ENCODE results near the gene PDE4C.
A peak's percentile ranks its signal among the peaks of the same experiment; 100 is the strongest.

PDE4C gene

DNA sequence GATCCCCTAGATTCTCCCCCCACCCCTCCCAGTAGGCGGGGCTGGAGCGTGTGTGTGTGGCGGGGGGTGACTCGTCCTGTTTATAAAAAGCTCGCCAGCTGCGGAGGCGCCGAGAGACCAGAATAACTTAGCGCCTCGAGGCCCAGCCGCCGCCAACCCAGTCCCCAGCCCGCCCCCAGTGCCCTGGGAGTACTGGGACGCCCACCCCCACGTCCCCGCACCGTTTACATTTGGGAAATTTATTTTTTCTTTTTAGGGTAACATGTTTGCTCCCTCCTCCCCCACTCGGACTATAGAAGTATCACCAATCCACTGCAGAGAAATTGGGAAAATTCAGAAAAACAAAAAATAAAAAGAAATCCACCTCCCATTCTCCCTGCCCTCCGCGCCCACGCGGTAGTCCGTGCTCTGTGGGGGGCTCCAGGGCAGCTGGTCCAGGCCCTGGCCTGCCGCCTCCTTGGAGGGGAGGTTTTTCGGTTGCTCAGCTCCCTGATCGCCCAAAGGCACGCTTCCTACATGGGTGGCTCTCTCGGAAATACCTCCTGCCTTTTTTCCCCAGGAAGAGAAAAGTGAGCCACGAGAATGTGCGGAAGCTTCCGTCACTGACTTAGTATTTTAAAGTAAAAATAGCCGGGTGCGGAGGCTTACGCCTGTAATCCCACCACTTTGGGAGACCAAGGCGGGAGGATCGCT is 20.9 kb downstream of the PDE4C start:
- Mint-ChIP-seq H3K27ac (peak overlapping the region; percentile 94), H3K4me3 (peak overlapping the region; percentile 96), H3K4me1 (peaks cover 23% of the 10 kb centered on the region), H3K9me3 (no peaks in the 10 kb centered on the region), H3K27me3 (peaks cover 40% of the 10 kb centered on the region), H3K36me3 (peaks cover under 1% of the 10 kb centered on the region)
- DNase-seq = peak; percentile 78
- CTCF ChIA-PET = interaction anchor here (1.0 to 8.6 kb wide), 7 partner anchors 14 to 142 kb away, joined by 3 to 134 read pairs (median 5); a partner anchor contains a TSS

DNA sequence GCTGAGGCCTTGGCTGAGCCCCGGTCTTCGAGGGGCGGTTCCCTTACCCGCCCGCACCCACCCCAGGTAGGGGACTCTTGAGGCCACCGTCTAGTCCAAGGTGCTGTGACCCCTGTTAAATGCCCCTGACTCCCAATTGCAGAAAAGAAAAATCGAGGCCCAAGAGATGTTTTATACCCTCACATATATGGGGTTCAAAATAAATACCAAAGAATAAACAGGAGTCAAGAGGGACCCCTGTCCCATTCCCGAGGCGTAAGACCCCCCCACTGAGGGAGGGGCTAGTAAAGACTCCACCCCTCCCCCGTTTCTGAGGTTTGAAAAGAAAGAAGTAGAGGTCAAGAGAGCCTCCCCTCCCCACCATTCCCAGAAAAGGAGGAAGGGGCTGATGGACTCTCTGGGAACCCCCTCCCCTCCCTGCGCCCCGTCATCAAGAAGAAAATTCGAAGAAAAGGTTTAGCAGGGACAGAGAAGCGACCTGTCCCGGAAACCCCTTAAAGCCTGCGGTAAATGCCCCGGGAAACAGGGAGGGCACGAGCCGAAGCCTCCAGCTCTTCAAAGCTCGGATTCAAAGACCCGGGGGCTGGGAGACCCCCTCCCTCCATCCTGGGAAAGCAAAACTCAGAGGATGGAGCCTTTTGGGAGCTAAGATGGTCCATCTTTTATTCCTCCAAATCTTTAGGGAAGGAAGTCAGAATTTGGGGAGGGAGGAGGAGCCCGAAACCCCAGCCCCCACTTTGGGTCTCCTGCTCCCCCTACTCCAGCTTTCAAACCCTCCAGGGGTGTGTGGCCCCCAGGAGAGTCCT is 21.6 kb downstream of the PDE4C start:
- DNase-seq = peak; percentile 65
- Mint-ChIP-seq H3K27me3 (peaks cover 32% of the 10 kb centered on the region), H3K9me3 (no peaks in the 10 kb centered on the region), H3K4me1 (peaks cover 23% of the 10 kb centered on the region), H3K4me3 (peak overlapping the region; percentile 96), H3K36me3 (peaks cover 2% of the 10 kb centered on the region), H3K27ac (peak overlapping the region; percentile 94)
- CTCF ChIA-PET = interaction anchor here (0.9 to 8.6 kb wide), 8 partner anchors 13 to 141 kb away, joined by 3 to 134 read pairs (median 4); a partner anchor contains a TSS

GRCh38 chr19:18203863-18204393 is 22.3 kb downstream of the PDE4C start, which contains the start of gene RAB3A:
TSS of gene RAB3A (minus strand) at chr19:18204042. CDS start at chr19:18202740, 1,302 bp downstream.
- peak; percentile 100 for DNase-seq
- CTCF ChIA-PET = interaction anchor here (0.9 to 8.6 kb wide), 6 partner anchors 47 to 208 kb away, joined by 3 to 134 read pairs (median 4); a partner anchor contains a TSS
- peak within 1 kb of the TSS; percentile 94 for H3K27ac Mint-ChIP-seq
- H3K27me3 Mint-ChIP-seq = peaks cover 29% of the 10 kb centered on the region
- peaks cover 23% of the 10 kb centered on the region for H3K4me1 Mint-ChIP-seq
- no peaks in the 10 kb centered on the region for H3K9me3 Mint-ChIP-seq
- H3K36me3 Mint-ChIP-seq = peaks cover 5% of the 10 kb centered on the region
- peak within 1 kb of the TSS; percentile 96 for H3K4me3 Mint-ChIP-seq

DNA sequence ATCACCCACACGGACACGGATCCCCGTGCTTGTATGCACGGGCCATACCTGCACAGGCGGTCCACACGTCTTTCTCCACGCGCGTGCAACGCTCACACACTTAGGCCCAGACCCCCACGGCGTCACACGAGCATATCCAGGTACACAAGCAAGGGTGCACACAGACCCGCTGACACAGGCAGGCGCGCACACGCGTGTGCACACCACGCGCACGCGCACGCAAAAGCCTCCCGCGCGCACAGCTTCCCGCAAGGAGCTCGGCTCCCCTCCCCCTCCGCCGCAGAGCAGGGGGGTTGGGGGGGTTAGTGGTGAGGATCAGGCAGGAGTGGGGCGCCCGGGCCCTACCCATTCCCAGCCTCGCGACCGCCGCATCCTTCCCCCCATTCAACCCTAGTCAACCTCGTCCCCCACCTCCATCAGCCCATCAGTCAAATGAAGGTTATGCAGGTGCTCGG is 22.8 kb downstream of the PDE4C start:
- CTCF ChIA-PET = interaction anchor here (0.9 to 8.6 kb wide), 6 partner anchors 48 to 208 kb away, joined by 3 to 134 read pairs (median 4); a partner anchor contains a TSS
- peak overlapping the region; percentile 96 for H3K4me3 Mint-ChIP-seq
- peak overlapping the region; percentile 92 for H3K27ac Mint-ChIP-seq
- peak; percentile 71 for DNase-seq
- no peaks in the 10 kb centered on the region for H3K9me3 Mint-ChIP-seq
- peaks cover 24% of the 10 kb centered on the region for H3K27me3 Mint-ChIP-seq
- H3K36me3 Mint-ChIP-seq = peaks cover 10% of the 10 kb centered on the region
- H3K4me1 Mint-ChIP-seq = peaks cover 23% of the 10 kb centered on the region

DNA sequence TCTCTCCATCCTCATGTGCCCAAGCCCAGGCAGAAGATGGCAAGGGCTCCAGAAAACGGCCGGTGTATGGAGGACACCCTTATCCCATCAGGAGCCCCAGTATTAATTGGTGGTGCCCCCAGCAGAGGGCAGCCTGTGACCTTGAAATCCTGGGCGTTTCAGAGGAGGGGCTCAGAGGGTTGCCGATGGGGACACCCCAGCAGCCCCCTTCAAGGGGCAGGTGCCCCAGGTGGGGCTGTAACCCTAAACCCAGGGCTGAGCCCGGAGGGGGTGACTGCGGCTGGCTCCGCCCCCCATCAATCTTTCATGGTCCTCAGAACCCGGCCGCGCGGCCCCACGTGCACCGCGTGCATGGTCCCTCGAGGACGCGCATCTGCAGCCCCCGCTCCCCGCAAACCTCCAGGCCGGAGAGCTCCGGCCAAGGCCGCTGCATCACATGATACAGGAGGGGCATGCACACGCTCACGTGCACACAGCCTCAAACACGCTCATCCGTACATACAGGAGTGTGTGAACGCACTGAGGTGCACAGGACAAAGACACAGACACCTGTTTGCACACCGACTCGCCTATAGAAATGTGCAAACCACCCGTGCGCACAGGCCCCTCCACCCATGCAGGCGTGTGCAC is 23.3 kb downstream of the PDE4C start:
- peak; percentile 63 for DNase-seq
- peaks cover 19% of the 10 kb centered on the region for H3K27me3 Mint-ChIP-seq
- CTCF ChIA-PET = interaction anchor here (0.9 to 8.6 kb wide), 5 partner anchors 48 to 209 kb away, joined by 3 to 134 read pairs (median 5); a partner anchor contains a TSS
- H3K9me3 Mint-ChIP-seq = no peaks in the 10 kb centered on the region
- peak overlapping the region; percentile 92 for H3K27ac Mint-ChIP-seq
- H3K4me1 Mint-ChIP-seq = peaks cover 23% of the 10 kb centered on the region
- peak overlapping the region; percentile 96 for H3K4me3 Mint-ChIP-seq
- peaks cover 14% of the 10 kb centered on the region for H3K36me3 Mint-ChIP-seq

- no peak for DNase-seq
- Mint-ChIP-seq H3K4me1 (peaks cover 23% of the 10 kb centered on the region), H3K9me3 (no peaks in the 10 kb centered on the region), H3K36me3 (peaks cover 15% of the 10 kb centered on the region), H3K4me3 (peak overlapping the region; percentile 96), H3K27ac (no peak overlapping the region), H3K27me3 (peaks cover 18% of the 10 kb centered on the region)
- CTCF ChIA-PET = interaction anchor here (1.2 to 1.7 kb wide), 3 partner anchors 50 to 126 kb away, joined by 3 to 5 read pairs (median 3); no protein-coding TSS in a partner anchor
These were observed 23.9 kb downstream of the PDE4C start for GRCh38 chr19:18202397-18202777.

DNA sequence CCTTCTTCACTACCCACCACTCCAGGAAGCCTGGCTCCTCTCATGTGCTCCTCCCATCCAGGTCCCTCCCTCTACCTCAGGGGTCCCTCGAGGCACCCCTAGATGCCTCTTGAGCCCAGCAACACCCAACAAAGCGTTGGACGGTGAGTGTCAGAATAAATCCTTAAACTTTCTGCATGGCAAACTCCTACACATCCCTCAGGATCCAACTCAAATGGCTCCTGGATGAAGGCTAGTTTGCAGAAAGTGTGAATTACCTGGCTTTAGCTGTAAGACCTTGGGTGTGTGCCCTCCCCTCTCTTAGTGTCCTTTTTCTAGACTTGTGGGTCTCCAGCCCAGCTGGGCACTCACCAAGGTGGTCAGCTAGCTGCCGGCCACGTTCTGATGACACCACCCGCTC is 27.9 kb downstream of the PDE4C start:
- Mint-ChIP-seq H3K27ac (peak overlapping the region; percentile 30), H3K27me3 (no peaks in the 10 kb centered on the region), H3K9me3 (no peaks in the 10 kb centered on the region), H3K4me1 (peaks cover 31% of the 10 kb centered on the region), H3K4me3 (no peak overlapping the region), H3K36me3 (peaks cover 15% of the 10 kb centered on the region)
- CTCF ChIA-PET = interaction anchor here (1.5 kb wide), 1 partner anchor 128 kb away, joined by 4 read pairs; no protein-coding TSS in a partner anchor
- no peak for DNase-seq

GRCh38 chr19:18197941-18198340 is 28.3 kb downstream of the PDE4C start:
- Mint-ChIP-seq H3K9me3 (no peaks in the 10 kb centered on the region), H3K36me3 (peaks cover 15% of the 10 kb centered on the region), H3K27ac (no peak overlapping the region), H3K4me3 (no peak overlapping the region), H3K4me1 (peaks cover 30% of the 10 kb centered on the region), H3K27me3 (no peaks in the 10 kb centered on the region)
- CTCF ChIA-PET = interaction anchor here (1.5 kb wide), 1 partner anchor 128 kb away, joined by 4 read pairs; no protein-coding TSS in a partner anchor
- no peak for DNase-seq

DNA sequence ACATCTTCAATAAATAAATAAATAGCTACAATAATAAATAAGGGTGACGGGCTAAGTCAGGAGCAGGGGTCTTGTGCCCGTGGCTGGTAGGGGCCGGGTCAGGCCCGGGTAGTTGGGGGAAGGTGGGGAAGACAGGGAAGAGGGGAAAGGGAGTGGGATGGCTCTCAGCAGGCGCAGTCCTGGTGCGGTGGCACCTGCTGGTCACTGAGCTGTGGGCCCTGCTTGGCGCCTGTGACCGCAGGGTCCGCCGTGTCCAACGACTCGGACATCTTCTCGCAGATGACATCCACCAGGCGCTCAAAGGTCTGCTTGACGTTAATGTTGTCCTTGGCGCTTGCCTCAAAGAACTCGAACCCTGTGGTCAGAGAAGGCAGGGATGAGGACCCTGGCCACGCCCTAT is 28.9 kb downstream of the PDE4C start:
- no peak overlapping the region for H3K27ac Mint-ChIP-seq
- peaks cover 15% of the 10 kb centered on the region for H3K36me3 Mint-ChIP-seq
- H3K27me3 Mint-ChIP-seq = no peaks in the 10 kb centered on the region
- CTCF ChIA-PET = interaction anchor here (0.6 to 1.5 kb wide), 3 partner anchors 16 to 142 kb away, joined by 3 to 4 read pairs (median 3); no protein-coding TSS in a partner anchor
- no peaks in the 10 kb centered on the region for H3K9me3 Mint-ChIP-seq
- H3K4me3 Mint-ChIP-seq = no peak overlapping the region
- no peak for DNase-seq
- peaks cover 26% of the 10 kb centered on the region for H3K4me1 Mint-ChIP-seq

GRCh38 chr19:18196511-18196845 is 29.8 kb downstream of the PDE4C start:
- H3K4me1 Mint-ChIP-seq = peaks cover 28% of the 10 kb centered on the region
- CTCF ChIA-PET = interaction anchor here (0.6 kb wide), 2 partner anchors 17 to 143 kb away, joined by 3 read pairs; no protein-coding TSS in a partner anchor
- no peak overlapping the region for H3K4me3 Mint-ChIP-seq
- H3K27me3 Mint-ChIP-seq = no peaks in the 10 kb centered on the region
- no peak for DNase-seq
- peaks cover 15% of the 10 kb centered on the region for H3K36me3 Mint-ChIP-seq
- H3K27ac Mint-ChIP-seq = no peak overlapping the region
- no peaks in the 10 kb centered on the region for H3K9me3 Mint-ChIP-seq

- CTCF ChIA-PET = no interaction called here
- Mint-ChIP-seq H3K4me3 (peak overlapping the region; percentile 79), H3K36me3 (peaks cover 13% of the 10 kb centered on the region), H3K4me1 (peaks cover 28% of the 10 kb centered on the region), H3K27ac (peak overlapping the region; percentile 65), H3K27me3 (no peaks in the 10 kb centered on the region), H3K9me3 (no peaks in the 10 kb centered on the region)
- peak; percentile 48 for DNase-seq
These were observed 31.5 kb downstream of the PDE4C start for GRCh38 chr19:18194554-18195238.

DNA sequence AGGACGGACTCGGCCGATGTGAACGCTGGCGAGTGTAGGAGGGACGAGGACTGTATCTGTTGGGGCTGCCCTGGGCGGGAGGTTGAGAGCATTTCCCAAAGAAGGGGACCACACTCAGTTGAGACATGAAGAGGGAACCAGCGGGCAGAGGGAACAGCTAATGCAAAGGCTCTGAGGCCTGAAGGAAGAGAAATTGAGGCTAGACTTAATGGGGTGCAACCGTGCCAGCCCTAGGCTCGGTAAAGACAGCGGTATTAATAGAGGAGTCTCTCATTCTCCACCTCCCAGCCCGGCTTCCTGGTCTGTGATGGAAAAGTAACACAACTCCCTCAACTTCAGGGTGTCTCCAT is 32.1 kb downstream of the PDE4C start:
- CTCF ChIA-PET = interaction anchor here (0.9 kb wide), 1 partner anchor 26 kb away, joined by 3 read pairs; no protein-coding TSS in a partner anchor
- Mint-ChIP-seq H3K4me1 (peaks cover 28% of the 10 kb centered on the region), H3K27ac (peak overlapping the region; percentile 95)

More for the DNA sequence above, 32.1 kb downstream of the PDE4C start:
- Mint-ChIP-seq H3K9me3 (no peaks in the 10 kb centered on the region), H3K36me3 (peaks cover 12% of the 10 kb centered on the region), H3K4me3 (peak overlapping the region; percentile 79), H3K27me3 (no peaks in the 10 kb centered on the region)
- no peak for DNase-seq
